HepG2 (cell line): Measurements from ENCODE around the gene CGGBP1. TPM values are rescaled to one million over a fixed set of nuclear protein-coding genes. Genes with fewer than 3 reads are reported as not detected.

Experiments
- CEBPB ChIP-seq: IDR thresholded peaks from 2 replicates; pipeline ENCODE4 v1.6.1; 2011; ENCODE audit warnings: low read depth, low read length, improper control_type of control experiment, borderline replicate concordance
- DPF2 ChIP-seq: sonication (generic); formaldehyde crosslinking; IDR thresholded peaks from 2 replicates; pipeline ENCODE4 v1.4.0; 2020; ENCODE audit warnings: mild to moderate bottlenecking, low read depth, missing genetic modification reagents, borderline replicate concordance
- EED ChIP-seq: sonication (generic); formaldehyde crosslinking; IDR thresholded peaks from 2 replicates; pipeline ENCODE4 v1.5.0; 2020; ENCODE audit warnings: mild to moderate bottlenecking, missing genetic modification reagents
- HCFC1 ChIP-seq: fragments of 150-350 bp; IDR thresholded peaks from 2 replicates; pipeline ENCODE4 v1.6.1; 2014; ENCODE audit warnings: low read depth, low read length
- MAF1 ChIP-seq: sonication (generic); formaldehyde crosslinking; IDR thresholded peaks from 2 replicates; pipeline ENCODE4 v1.5.0; 2020; ENCODE audit warnings: missing genetic modification reagents, borderline replicate concordance
- MBNL3 ChIP-seq: fragments of 250-450 bp; sonication (Bioruptor Pico); conservative IDR thresholded peaks from 2 replicates; pipeline ENCODE4 v1.8.0; 2022; ENCODE audit warnings: mild to moderate bottlenecking, inconsistent platforms
- SALL1 ChIP-seq: sonication (generic); formaldehyde crosslinking; IDR thresholded peaks from 2 replicates; pipeline ENCODE4 v1.8.0; 2022; ENCODE audit warnings: mild to moderate bottlenecking, missing genetic modification reagents
- SP1 ChIP-seq, 2 experiments: fragments of 450-650 bp in 1 of 2; sonication (generic) in 1 of 2; formaldehyde crosslinking in 1 of 2; IDR thresholded peaks; 2 replicates each; pipeline versions ENCODE4 v1.4.0 to v1.6.1; 2016 to 2020; ENCODE audit warnings: missing genetic modification reagents in 1 of 2
- TOPORS ChIP-seq: sonication (generic); formaldehyde crosslinking; IDR thresholded peaks from 2 replicates; pipeline ENCODE4 v1.8.0; 2023; ENCODE audit warnings: mild to moderate bottlenecking, missing genetic modification reagents
- ZFP82 ChIP-seq: sonication (generic); formaldehyde crosslinking; IDR thresholded peaks from 2 replicates; pipeline ENCODE4 v1.5.1; 2020; ENCODE audit warnings: mild to moderate bottlenecking, missing genetic modification reagents, borderline replicate concordance
- ZNF12 ChIP-seq: sonication (generic); formaldehyde crosslinking; IDR thresholded peaks from 2 replicates; pipeline ENCODE4 v1.5.0; 2020; ENCODE audit warnings: missing genetic modification reagents
- ZNF136 ChIP-seq: sonication (generic); formaldehyde crosslinking; IDR thresholded peaks from 2 replicates; pipeline ENCODE4 v1.8.1; 2022; ENCODE audit warnings: low read depth, mild to moderate bottlenecking, moderate library complexity, missing genetic modification reagents
- ZNF335 ChIP-seq: sonication (generic); formaldehyde crosslinking; IDR thresholded peaks from 2 replicates; pipeline ENCODE4 v1.4.0; 2020; ENCODE audit warnings: missing genetic modification reagents
- ZNF589 ChIP-seq: sonication (generic); formaldehyde crosslinking; conservative IDR thresholded peaks from 2 replicates; pipeline ENCODE4 v1.8.0; 2022; ENCODE audit warnings: mild to moderate bottlenecking, moderate library complexity, missing genetic modification reagents
- ZNF746 ChIP-seq: sonication (generic); formaldehyde crosslinking; IDR thresholded peaks from 2 replicates; pipeline ENCODE4 v1.8.0; 2022; ENCODE audit warnings: mild to moderate bottlenecking, missing genetic modification reagents
- polyA plus RNA-seq, 8 experiments: library from polyadenylated mRNA; depleted of rRNA in 3 of 8; stranded (reverse) in 7 of 8; unstranded in 1 of 8; fragments of >200 nt; fragmentation: Illumina TruSeq in 4 of 8; extraction: Trizol in 4 of 8; gene quantifications; 2 replicates each; pipeline versions ENCODE4 v1.2.1 to v1.2.3, GENCODE V29; 2011 to 2016; ENCODE audit warnings: low read depth in 4 of 8, missing spikeins in 1 of 8, mixed read lengths in 1 of 8; ENCODE audit not compliant: insufficient read depth in 1 of 8
- total RNA-seq, 5 experiments: library from RNA; depleted of rRNA; stranded (reverse); fragments of >200 nt; fragmentation: Illumina TruSeq; extraction: Trizol; gene quantifications; 2 replicates each; pipeline ENCODE4 v1.2.3, GENCODE V29; 2016; ENCODE audit warnings: low read depth in 1 of 5
- TF ChIP-seq, protein P1 (sequence below): sonication (generic); formaldehyde crosslinking; IDR thresholded peaks from 2 replicates; pipeline ENCODE4 v1.5.1; 2020; ENCODE audit warnings: mild to moderate bottlenecking, missing genetic modification reagents, borderline replicate concordance
- TF ChIP-seq, protein P2 (sequence below), 2 experiments: fragments of 450-650 bp in 1 of 2; sonication (generic) in 1 of 2; formaldehyde crosslinking; IDR thresholded peaks; 2 replicates each; pipeline versions ENCODE4 v1.5.0 to v1.8.0; 2020 to 2022; ENCODE audit warnings: mild to moderate bottlenecking in 1 of 2, missing genetic modification reagents in 1 of 2
- TF ChIP-seq, protein P3 (sequence below): sonication (generic); formaldehyde crosslinking; IDR thresholded peaks from 2 replicates; pipeline ENCODE4 v1.4.0; 2020; ENCODE audit warnings: missing genetic modification reagents, low read depth, mild to moderate bottlenecking, borderline replicate concordance
- TF ChIP-seq, protein P4 (sequence below): sonication (generic); formaldehyde crosslinking; conservative IDR thresholded peaks from 2 replicates; pipeline ENCODE4 v1.8.0; 2022; ENCODE audit warnings: missing genetic modification reagents
- TF ChIP-seq, protein P5 (sequence below): sonication (generic); formaldehyde crosslinking; IDR thresholded peaks from 2 replicates; pipeline ENCODE4 v1.4.0; 2020; ENCODE audit warnings: missing genetic modification reagents
- TF ChIP-seq, protein P6 (sequence below): sonication (generic); formaldehyde crosslinking; conservative IDR thresholded peaks from 2 replicates; pipeline ENCODE4 v1.8.0; 2022; ENCODE audit warnings: low read depth, missing genetic modification reagents

The CGGBP1 gene
- total and polyA plus RNA-seq, 2 of the 13 experiments (the other 11 are each of a cell fraction or from before 2014, with no cell fraction given): 38.9 to 47.0 TPM

DNA sequence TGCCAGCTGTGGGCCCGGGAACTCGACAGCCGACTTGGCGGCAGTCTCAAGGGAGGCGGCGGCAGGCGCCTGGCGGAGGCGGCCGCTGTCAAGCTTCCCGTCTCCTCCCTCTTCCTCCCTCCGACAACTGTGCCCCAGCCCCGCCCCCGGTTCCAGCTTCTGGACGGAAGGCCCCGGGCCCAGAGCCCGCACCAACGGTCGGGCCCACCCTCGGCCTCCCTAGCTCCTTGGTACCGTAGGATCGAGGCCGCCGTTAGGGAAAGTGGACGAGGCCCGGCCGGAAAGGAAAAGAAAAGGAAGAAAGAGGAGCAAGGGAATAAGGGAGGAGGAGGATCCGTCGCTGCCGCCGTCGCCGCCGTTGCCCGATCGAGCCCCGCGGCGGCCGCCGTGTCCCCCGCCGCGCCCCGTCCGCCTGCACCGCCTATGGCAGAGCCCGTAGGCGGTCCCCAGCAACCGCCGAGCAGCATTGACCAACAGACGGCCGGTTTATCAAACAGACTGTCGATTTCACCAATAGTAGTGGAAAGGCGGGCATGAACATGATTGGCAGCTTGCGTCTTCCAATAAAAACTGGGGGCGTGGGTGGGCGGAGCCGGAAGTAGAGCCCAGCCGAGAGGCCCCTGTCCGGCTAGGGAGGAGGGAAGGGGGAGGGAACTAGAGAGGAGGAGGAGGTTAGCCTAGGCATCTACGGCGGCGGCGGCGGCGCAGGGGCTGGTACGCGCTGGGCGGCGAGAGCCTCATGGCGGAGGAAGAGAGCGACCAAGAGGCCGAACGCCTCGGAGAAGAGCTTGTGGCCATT lies at the start of gene CGGBP1, which contains the start of gene ZNF654 (continued):
- TF ChIP-seq, protein P1, sequence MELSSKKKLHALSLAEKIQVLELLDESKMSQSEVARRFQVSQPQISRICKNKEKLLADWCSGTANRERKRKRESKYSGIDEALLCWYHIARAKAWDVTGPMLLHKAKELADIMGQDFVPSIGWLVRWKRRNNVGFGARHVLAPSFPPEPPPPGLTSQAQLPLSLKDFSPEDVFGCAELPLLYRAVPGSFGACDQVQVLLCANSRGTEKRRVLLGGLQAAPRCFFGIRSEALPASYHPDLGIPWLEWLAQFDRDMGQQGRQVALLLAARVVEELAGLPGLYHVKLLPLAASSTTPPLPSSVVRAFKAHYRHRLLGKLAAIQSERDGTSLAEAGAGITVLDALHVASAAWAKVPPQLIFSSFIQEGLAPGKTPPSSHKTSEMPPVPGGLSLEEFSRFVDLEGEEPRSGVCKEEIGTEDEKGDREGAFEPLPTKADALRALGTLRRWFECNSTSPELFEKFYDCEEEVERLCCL: no peak
- TF ChIP-seq SP1 (IDR thresholded peaks at IDR 0.05): peak; percentile 89
- TF ChIP-seq SP1 (CRISPR knock-in tag; IDR thresholded peaks at IDR 0.05): peak; percentile 95
- TF ChIP-seq, protein P2, sequence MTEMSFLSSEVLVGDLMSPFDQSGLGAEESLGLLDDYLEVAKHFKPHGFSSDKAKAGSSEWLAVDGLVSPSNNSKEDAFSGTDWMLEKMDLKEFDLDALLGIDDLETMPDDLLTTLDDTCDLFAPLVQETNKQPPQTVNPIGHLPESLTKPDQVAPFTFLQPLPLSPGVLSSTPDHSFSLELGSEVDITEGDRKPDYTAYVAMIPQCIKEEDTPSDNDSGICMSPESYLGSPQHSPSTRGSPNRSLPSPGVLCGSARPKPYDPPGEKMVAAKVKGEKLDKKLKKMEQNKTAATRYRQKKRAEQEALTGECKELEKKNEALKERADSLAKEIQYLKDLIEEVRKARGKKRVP (CRISPR knock-in tag; IDR thresholded peaks at IDR 0.05): peak in 1 of 2 experiments; percentile 33; a peak in 1 of 4 replicates
- no peak for TF ChIP-seq HCFC1
- TF ChIP-seq, protein P3, sequence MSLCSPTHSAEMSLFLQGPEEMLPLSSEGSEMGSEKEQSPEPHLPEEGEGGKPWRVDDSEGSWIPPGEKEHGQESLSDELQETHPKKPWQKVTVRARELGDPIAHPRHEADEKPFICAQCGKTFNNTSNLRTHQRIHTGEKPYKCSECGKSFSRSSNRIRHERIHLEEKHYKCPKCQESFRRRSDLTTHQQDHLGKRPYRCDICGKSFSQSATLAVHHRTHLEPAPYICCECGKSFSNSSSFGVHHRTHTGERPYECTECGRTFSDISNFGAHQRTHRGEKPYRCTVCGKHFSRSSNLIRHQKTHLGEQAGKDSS (CRISPR knock-in tag): no peak
- TF ChIP-seq EED (CRISPR knock-in tag): 0 out of 2 replicates have a peak, but pooled peaks have one; percentile 18
- TF ChIP-seq ZNF136 (CRISPR knock-in tag): no peak
- no peak for TF ChIP-seq CEBPB
- peak; percentile 77; the same call in 1 of the 2 replicates for TF ChIP-seq MAF1
- no peak for TF ChIP-seq MBNL3
- TF ChIP-seq, protein P4, sequence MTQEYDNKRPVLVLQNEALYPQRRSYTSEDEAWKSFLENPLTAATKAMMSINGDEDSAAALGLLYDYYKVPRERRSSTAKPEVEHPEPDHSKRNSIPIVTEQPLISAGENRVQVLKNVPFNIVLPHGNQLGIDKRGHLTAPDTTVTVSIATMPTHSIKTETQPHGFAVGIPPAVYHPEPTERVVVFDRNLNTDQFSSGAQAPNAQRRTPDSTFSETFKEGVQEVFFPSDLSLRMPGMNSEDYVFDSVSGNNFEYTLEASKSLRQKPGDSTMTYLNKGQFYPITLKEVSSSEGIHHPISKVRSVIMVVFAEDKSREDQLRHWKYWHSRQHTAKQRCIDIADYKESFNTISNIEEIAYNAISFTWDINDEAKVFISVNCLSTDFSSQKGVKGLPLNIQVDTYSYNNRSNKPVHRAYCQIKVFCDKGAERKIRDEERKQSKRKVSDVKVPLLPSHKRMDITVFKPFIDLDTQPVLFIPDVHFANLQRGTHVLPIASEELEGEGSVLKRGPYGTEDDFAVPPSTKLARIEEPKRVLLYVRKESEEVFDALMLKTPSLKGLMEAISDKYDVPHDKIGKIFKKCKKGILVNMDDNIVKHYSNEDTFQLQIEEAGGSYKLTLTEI: no peak
- TF ChIP-seq, protein P5, sequence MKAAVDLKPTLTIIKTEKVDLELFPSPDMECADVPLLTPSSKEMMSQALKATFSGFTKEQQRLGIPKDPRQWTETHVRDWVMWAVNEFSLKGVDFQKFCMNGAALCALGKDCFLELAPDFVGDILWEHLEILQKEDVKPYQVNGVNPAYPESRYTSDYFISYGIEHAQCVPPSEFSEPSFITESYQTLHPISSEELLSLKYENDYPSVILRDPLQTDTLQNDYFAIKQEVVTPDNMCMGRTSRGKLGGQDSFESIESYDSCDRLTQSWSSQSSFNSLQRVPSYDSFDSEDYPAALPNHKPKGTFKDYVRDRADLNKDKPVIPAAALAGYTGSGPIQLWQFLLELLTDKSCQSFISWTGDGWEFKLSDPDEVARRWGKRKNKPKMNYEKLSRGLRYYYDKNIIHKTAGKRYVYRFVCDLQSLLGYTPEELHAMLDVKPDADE (CRISPR knock-in tag): peak; percentile 63; the same call in 1 of the 2 replicates
- TF ChIP-seq TOPORS (CRISPR knock-in tag): peak; percentile 78; the same call in 1 of the 2 replicates
- TF ChIP-seq SALL1 (CRISPR knock-in tag): peak; percentile 55
- no peak; the same call in 1 of the 2 replicates for TF ChIP-seq ZNF746
- no peak for TF ChIP-seq ZNF12 (CRISPR knock-in tag)
- TF ChIP-seq, protein P6, sequence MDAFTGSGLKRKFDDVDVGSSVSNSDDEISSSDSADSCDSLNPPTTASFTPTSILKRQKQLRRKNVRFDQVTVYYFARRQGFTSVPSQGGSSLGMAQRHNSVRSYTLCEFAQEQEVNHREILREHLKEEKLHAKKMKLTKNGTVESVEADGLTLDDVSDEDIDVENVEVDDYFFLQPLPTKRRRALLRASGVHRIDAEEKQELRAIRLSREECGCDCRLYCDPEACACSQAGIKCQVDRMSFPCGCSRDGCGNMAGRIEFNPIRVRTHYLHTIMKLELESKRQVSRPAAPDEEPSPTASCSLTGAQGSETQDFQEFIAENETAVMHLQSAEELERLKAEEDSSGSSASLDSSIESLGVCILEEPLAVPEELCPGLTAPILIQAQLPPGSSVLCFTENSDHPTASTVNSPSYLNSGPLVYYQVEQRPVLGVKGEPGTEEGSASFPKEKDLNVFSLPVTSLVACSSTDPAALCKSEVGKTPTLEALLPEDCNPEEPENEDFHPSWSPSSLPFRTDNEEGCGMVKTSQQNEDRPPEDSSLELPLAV (CRISPR knock-in tag): no peak
- TF ChIP-seq ZFP82 (CRISPR knock-in tag): peak; percentile 75; the same call in 1 of the 2 replicates
- TF ChIP-seq ZNF335 (CRISPR knock-in tag): peak; percentile 24; the same call in 1 of the 2 replicates
- TF ChIP-seq DPF2: no peak
- no peak for TF ChIP-seq ZNF589 (CRISPR knock-in tag)
